Activated T-cell treated with anti-CD3 and anti-CD28 coated beads, Interleukin-2, amount 50 U/mL, for 4 hours (primary cell): ENCODE data around the gene MYO3B. TPM values are rescaled to one million over a fixed set of nuclear protein-coding genes. Genes with fewer than 3 reads are reported as not detected.

Experiments used
- ATAC-seq, 2 donors: fragments of 200-7000 bp; cut with Tn5 transposase; one replicate each; pipeline ENCODE4 v1.10.0; 2021
- DNase-seq: peaks from one replicate; pipeline ENCODE4 v3.0.0-alpha.2; 2020
- H3K27me3 Mint-ChIP-seq: one replicate; pipeline ENCODE4 v1.8.0; 2021; ENCODE audit warnings: low read depth, mixed read lengths
- H3K36me3 Mint-ChIP-seq: one replicate; pipeline ENCODE4 v1.8.0; 2022; ENCODE audit warnings: mixed read lengths; ENCODE audit not compliant: insufficient read depth
- H3K4me1 Mint-ChIP-seq: one replicate; pipeline ENCODE4 v1.8.0; 2021; ENCODE audit warnings: low read depth, mixed read lengths
- H3K4me3 Mint-ChIP-seq: one replicate; pipeline ENCODE4 v1.8.0; 2021; ENCODE audit warnings: mild to moderate bottlenecking, moderate library complexity, mixed read lengths
- H3K9me3 Mint-ChIP-seq: one replicate; pipeline ENCODE4 v1.8.0; 2021; ENCODE audit warnings: mixed read lengths
- total RNA-seq, 3 donors: library from RNA; stranded (reverse); gene quantifications; one replicate each; pipeline ENCODE4 v1.2.1, GENCODE V29; 2021

MYO3B gene
- total RNA-seq, 3 donors from 2014 or later = 0.08 TPM

GRCh38 chr2:170493426-170494097 lies 315.6 kb downstream of the MYO3B start:
- no peak for ATAC-seq
- H3K4me1 Mint-ChIP-seq = no peaks in the 10 kb centered on the region
- peaks cover 22% of the 10 kb centered on the region for H3K27me3 Mint-ChIP-seq
- no peaks in the 10 kb centered on the region for H3K36me3 Mint-ChIP-seq
- no peak for DNase-seq
- H3K4me3 Mint-ChIP-seq = no peak overlapping the region
- no peaks in the 10 kb centered on the region for H3K9me3 Mint-ChIP-seq

DNA sequence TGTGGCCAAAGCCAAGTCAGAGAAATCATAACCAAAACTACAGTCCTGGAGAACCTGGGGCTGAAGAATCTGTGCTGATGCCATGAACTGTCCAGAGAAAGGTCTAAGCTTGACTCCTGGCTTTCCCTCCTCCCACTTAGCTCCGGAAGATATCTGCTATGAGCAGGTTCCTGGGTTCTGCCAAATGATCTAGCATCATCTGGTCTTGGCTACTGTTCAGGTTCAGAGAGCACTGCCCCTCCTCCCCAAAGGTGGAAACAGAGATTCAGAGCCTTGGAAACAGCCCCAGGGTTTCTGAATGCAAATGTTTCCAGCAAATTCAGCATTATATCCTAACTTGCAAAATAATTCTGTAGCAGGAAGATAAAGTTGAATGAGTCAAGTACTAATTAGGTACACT lies 317.9 kb downstream of the MYO3B start:
- Mint-ChIP-seq H3K36me3 (no peaks in the 10 kb centered on the region), H3K9me3 (no peaks in the 10 kb centered on the region), H3K4me3 (no peak overlapping the region), H3K27me3 (peaks cover 26% of the 10 kb centered on the region), H3K4me1 (no peaks in the 10 kb centered on the region)
- DNase-seq (no peak), ATAC-seq (no peak)

DNA sequence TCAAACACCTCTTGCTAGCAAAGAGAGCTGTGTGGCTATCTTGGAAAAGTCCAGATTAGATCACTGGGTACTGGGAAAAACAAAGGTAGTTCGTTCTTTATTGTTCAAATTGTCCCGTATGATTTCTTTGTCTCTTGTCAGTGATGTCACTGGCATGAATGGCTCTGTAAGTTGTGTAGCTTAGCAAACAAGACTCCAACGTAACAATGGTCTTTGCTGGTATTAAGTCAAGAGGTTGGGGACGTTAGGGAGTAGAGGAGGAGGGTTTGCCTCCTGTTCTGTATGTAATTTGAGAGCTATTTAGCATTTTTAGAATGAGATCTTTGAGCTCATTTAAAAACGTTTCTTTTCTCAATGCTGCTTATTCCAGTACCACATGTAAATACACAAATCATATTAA lies 320.7 kb downstream of the MYO3B start:
- Mint-ChIP-seq H3K36me3 (no peaks in the 10 kb centered on the region), H3K4me1 (no peaks in the 10 kb centered on the region), H3K27me3 (peaks cover 21% of the 10 kb centered on the region), H3K4me3 (no peak overlapping the region), H3K9me3 (no peaks in the 10 kb centered on the region)
- ATAC-seq = no peak
- no peak for DNase-seq

- Mint-ChIP-seq H3K4me3 (no peak overlapping the region), H3K4me1 (no peaks in the 10 kb centered on the region), H3K36me3 (no peaks in the 10 kb centered on the region), H3K9me3 (no peaks in the 10 kb centered on the region), H3K27me3 (peaks cover 21% of the 10 kb centered on the region)
- DNase-seq = no peak
- ATAC-seq = no peak
Observed at GRCh38 chr2:170500104-170500503, 322.2 kb downstream of the MYO3B start.

GRCh38 chr2:170500770-170501169 lies 322.8 kb downstream of the MYO3B start:
- ATAC-seq (no peak), DNase-seq (no peak)
- Mint-ChIP-seq H3K27me3 (peaks cover 18% of the 10 kb centered on the region), H3K9me3 (no peaks in the 10 kb centered on the region), H3K4me3 (no peak overlapping the region), H3K4me1 (peaks cover 2% of the 10 kb centered on the region), H3K36me3 (no peaks in the 10 kb centered on the region)

DNA sequence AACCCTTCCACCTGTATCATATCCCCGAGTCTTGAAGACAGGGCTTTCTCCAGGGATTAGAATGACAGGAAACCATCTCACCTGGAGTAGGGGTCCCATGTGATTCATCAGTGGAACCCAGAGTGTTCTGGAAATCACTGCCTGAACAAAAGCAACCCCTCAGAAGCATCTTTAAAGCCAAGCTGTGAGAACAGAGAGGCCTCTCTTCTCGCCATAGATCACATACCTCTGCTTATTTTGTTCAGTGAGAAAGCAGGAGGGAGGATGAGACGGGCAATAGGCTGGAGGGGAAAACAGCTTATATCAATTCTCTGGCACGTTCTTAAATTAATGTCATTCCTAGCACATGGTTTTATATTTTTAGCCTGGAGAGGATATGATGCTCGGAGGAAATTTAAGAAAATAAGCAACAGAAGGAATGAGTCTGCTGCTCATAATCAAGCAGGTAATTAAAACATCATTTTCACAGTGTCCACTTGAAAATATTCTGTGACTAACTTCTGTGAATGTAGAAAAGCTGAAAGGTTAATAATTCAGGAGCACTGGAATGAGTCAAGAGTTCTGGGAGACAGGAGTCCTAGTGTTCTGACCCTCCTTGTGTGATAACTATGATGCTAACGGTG lies 323.6 kb downstream of the MYO3B start:
- Mint-ChIP-seq H3K27me3 (peaks cover 14% of the 10 kb centered on the region), H3K4me1 (peaks cover 5% of the 10 kb centered on the region), H3K4me3 (no peak overlapping the region), H3K9me3 (no peaks in the 10 kb centered on the region), H3K36me3 (no peaks in the 10 kb centered on the region)
- ATAC-seq = no peak
- no peak for DNase-seq

GRCh38 chr2:170502361-170503130 lies 324.6 kb downstream of the MYO3B start:
- no peaks in the 10 kb centered on the region for H3K9me3 Mint-ChIP-seq
- no peak for DNase-seq
- no peak for ATAC-seq
- peaks cover 9% of the 10 kb centered on the region for H3K27me3 Mint-ChIP-seq
- H3K4me3 Mint-ChIP-seq = no peak overlapping the region
- H3K36me3 Mint-ChIP-seq = no peaks in the 10 kb centered on the region
- H3K4me1 Mint-ChIP-seq = peaks cover 14% of the 10 kb centered on the region

DNA sequence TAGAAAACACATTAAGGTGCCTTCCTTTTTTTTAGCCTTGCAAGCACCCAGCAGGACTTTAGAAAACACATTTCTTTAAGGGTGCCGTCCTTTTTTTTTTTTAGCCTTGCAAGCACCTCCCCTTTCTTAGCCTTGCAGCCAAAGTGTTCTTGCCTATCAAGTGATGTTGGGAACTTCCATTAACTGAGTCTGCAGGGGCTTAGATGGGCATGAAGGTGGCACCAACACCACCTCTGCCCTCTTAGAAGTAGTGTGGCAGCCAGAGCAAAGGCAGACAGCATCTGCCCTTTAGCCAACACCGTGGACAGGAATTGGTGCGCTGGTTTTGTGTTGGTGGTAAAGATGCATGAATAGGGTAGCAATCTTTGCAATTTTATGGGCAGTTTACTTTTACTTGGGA lies 325.6 kb downstream of the MYO3B start:
- Mint-ChIP-seq H3K4me1 (peaks cover 23% of the 10 kb centered on the region), H3K9me3 (no peaks in the 10 kb centered on the region), H3K4me3 (no peak overlapping the region), H3K27me3 (peaks cover 6% of the 10 kb centered on the region), H3K36me3 (no peaks in the 10 kb centered on the region)
- ATAC-seq = no peak
- no peak for DNase-seq

GRCh38 chr2:170503971-170504809 lies 326.2 kb downstream of the MYO3B start:
- Mint-ChIP-seq H3K4me3 (no peak overlapping the region), H3K9me3 (no peaks in the 10 kb centered on the region), H3K4me1 (peaks cover 24% of the 10 kb centered on the region), H3K27me3 (peaks cover 3% of the 10 kb centered on the region), H3K36me3 (no peaks in the 10 kb centered on the region)
- ATAC-seq = no peak
- DNase-seq = no peak

- H3K9me3 Mint-ChIP-seq = no peaks in the 10 kb centered on the region
- H3K4me3 Mint-ChIP-seq = no peak overlapping the region
- ATAC-seq = no peak
- peaks cover 3% of the 10 kb centered on the region for H3K27me3 Mint-ChIP-seq
- H3K4me1 Mint-ChIP-seq = peaks cover 24% of the 10 kb centered on the region
- DNase-seq = no peak
- H3K36me3 Mint-ChIP-seq = no peaks in the 10 kb centered on the region
Observed at GRCh38 chr2:170504810-170505145, 326.8 kb downstream of the MYO3B start.

DNA sequence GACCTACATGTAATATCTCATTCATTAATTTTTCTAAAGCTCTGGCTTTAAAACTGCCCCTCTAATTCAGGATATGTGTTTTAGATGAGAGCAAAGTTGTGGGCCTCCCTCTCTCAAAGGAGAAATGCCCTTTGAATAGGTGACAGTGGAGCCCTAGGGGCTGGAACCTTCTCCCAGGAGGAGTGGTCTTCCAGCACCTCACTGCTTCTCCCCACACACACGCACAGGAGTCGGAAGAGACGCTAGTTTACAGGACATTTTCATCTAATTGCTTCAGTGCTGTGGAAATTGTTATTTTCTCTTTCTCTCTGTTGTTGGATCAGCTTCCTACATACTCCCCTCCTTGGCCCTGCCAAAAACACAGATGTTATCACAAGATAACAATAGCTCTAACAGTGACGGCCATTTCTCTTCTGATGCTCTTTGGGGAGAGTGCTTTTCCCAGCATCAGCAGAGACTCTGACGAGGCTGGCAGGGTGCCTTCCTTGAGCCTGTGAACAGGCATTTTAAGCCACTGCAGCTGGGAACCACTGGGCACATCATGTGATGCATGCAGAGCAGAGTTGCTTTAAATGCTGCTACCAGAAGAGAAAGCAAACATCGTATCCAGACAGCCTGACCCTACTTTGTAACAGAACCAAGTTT lies 327.8 kb downstream of the MYO3B start:
- no peaks in the 10 kb centered on the region for H3K27me3 Mint-ChIP-seq
- no peak overlapping the region for H3K4me3 Mint-ChIP-seq
- DNase-seq (no peak), ATAC-seq (no peak)
- no peaks in the 10 kb centered on the region for H3K36me3 Mint-ChIP-seq
- no peaks in the 10 kb centered on the region for H3K9me3 Mint-ChIP-seq
- H3K4me1 Mint-ChIP-seq = peaks cover 24% of the 10 kb centered on the region

GRCh38 chr2:170509452-170510193 lies 331.7 kb downstream of the MYO3B start:
- H3K4me1 Mint-ChIP-seq = peaks cover 24% of the 10 kb centered on the region
- ATAC-seq = peak in 1 of 2 donors; percentile 35

GRCh38 chr2:170512266-170512665 lies 334.3 kb downstream of the MYO3B start:
- DNase-seq = no peak
- no peaks in the 10 kb centered on the region for H3K9me3 Mint-ChIP-seq
- no peak for ATAC-seq
- H3K4me1 Mint-ChIP-seq = peaks cover 12% of the 10 kb centered on the region
- H3K27me3 Mint-ChIP-seq = peaks cover 7% of the 10 kb centered on the region
- no peaks in the 10 kb centered on the region for H3K36me3 Mint-ChIP-seq
- H3K4me3 Mint-ChIP-seq = no peak overlapping the region

More at GRCh38 chr2:170509452-170510193, 331.7 kb downstream of the MYO3B start:
- no peak for DNase-seq
- Mint-ChIP-seq H3K36me3 (no peaks in the 10 kb centered on the region), H3K27me3 (peaks cover under 1% of the 10 kb centered on the region), H3K4me3 (no peak overlapping the region), H3K9me3 (no peaks in the 10 kb centered on the region)
